Heart right ventricle (tissue), 16 donors: ENCODE results near the gene WNT3. TPM values are rescaled to one million over a fixed set of nuclear protein-coding genes. Genes with fewer than 3 reads are reported as not detected.

Experiments
- ATAC-seq, 8 donors: fragments of 200-7000 bp; cut with Tn5 transposase; one replicate each; pipeline ENCODE4 v1.9.1; 2020; ENCODE audit warnings: mild to moderate bottlenecking in 8 of 8, moderate library complexity in 8 of 8, moderate number of reproducible peaks in 1 of 8
- DNase-seq, 2 donors: peaks; one replicate each; pipeline ENCODE4 v3.0.0-alpha.2; 2020
- H3K27ac ChIP-seq, 10 donors: fragments of 200-600 bp; sonication (generic) in 2 of 10; one replicate each; pipeline versions ENCODE4 v1.5.0 to v1.8.0; 2020 to 2022; ENCODE audit warnings: mild to moderate bottlenecking in 3 of 10
- H3K27me3 ChIP-seq, 7 donors: fragments of 200-600 bp; one replicate each; pipeline ENCODE4 v1.8.0; 2021 to 2022; ENCODE audit warnings: mild to moderate bottlenecking in 2 of 7
- H3K36me3 ChIP-seq, 9 donors: fragments of 200-600 bp; sonication (generic) in 1 of 9; one replicate each; pipeline versions ENCODE4 v1.5.0 to v1.8.0; 2020 to 2022; ENCODE audit warnings: mild to moderate bottlenecking in 2 of 9
- H3K4me1 ChIP-seq, 9 donors: fragments of 200-600 bp; sonication (generic) in 1 of 9; one replicate each; pipeline versions ENCODE4 v1.5.0 to v1.8.0; 2020 to 2022; ENCODE audit warnings: mild to moderate bottlenecking in 4 of 9
- H3K4me3 ChIP-seq, 10 donors: fragments of 200-600 bp; sonication (generic) in 2 of 10; one replicate each; pipeline versions ENCODE4 v1.5.0 to v1.8.0; 2020 to 2022; ENCODE audit warnings: mild to moderate bottlenecking in 7 of 10, moderate library complexity in 2 of 10
- H3K9me3 ChIP-seq, 11 donors: fragments of 200-600 bp in 10 of 11; sonication (generic) in 2 of 11; one replicate each; pipeline versions ENCODE4 v1.5.0 to v1.8.0; 2013 to 2022; ENCODE audit warnings: mild to moderate bottlenecking in 2 of 11, control low read depth in 1 of 11, moderate library complexity in 1 of 11
- WGBS, 2 donors: extraction: QIAGEN DNeasy Blood & Tissue Kit; methylation state at CpG; one replicate each; pipeline ENCODE4 v1.1.7; 2013; ENCODE audit warnings: inconsistent platforms in 1 of 2; 5-methylcytosine and 5-hydroxymethylcytosine counted together
- intact Hi-C, 10 donors: fragments of 100-400 bp; cut with DNase I; formaldehyde crosslinking; loops; one replicate each; pipeline versions ENCODE4 v1.11.1 to v1.14.2; 2022
- polyA plus RNA-seq, 2 donors: library from polyadenylated mRNA; stranded (reverse); fragments of 200-250 nt; gene quantifications; one replicate each; pipeline ENCODE4 v1.2.3, GENCODE V29; 2013
- total RNA-seq, 10 donors: library from RNA; stranded (reverse); fragmentation: NEBNext Ultra II Directional in 3 of 10; extraction: Animal tissue kit (Norgen Biotek cat#: 25700) in 3 of 10; gene quantifications; one replicate each; pipeline versions ENCODE4 v1.2.1 to v1.2.4, GENCODE V29; 2021 to 2023
- TF ChIP-seq, protein P1 (sequence below), 9 donors: fragments of 200-600 bp; sonication (generic) in 2 of 9; IDR thresholded peaks; one replicate each; pipeline versions ENCODE4 v1.5.0 to v1.8.0; 2021 to 2022; ENCODE audit warnings: antibody characterized with exemption in 9 of 9, mild to moderate bottlenecking in 5 of 9, moderate library complexity in 1 of 9
- donor health status: Arrhythmogenic right ventricular cardiomyopathy.
- donor health status: ischemic (EF 13 %, LVEDD 7.1; RV severe dilation, severe dysfunction).
- donor health status: healthy with polysubstance abuse.
- donor health status: DM: no; HTN: yes; CAD: no.
- donor health status: DM: no; HTN: no; CAD: no.
- donor health status: ischemic (EF 25% LVEDD 6.9; RV normal size, moderate dysfunction).
- donor health status: ischemic (EF 25% LVEDD 5.7; RV mildly dilated, moderate dysfunction).
- donor health status: healthy.
- donor health status: DM: yes; HTN: yes; CAD: no.
- donor health status: Ischemic cardiomyopathy.
- donor health status: ischemic (EF 35%, LVEDD 5.7; RV mildly dilated, moderate dysfunction).
- donor health status: nonischemic (EF 11% LVEDD 7.7; RV severe dilation, severe dysfunction).
- donor health status: DM: yes; HTN: yes; CAD: no.
- donor health status: PGD.
- donor health status: ischemic (EF 29% LVEDD 5.4; RV normal size, mild dysfunction).
- donor health status: nonischemic (EF 23%, LVEDD 6.1; RV moderate dilation, normal function).

WNT3 gene
- total and polyA plus RNA-seq, 12 donors = 0.66 to 3.7 (median 1.2) TPM

DNA sequence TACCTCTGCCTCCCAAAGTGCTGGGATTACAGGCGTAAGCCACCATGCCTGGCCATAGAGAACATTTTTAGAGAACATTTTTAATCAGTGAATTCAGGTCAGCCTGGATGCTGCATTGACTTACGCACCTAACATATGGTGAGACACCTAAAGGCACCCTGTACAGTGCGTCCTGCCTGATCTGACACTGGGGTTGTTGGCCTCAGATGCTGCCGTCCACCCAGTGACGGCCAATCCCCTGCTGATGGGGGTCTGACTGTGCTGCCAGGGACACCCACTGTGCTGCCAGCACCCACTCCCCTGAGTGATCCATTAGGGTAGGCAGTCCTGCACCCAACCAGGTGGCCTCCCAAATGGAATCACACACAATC, 38.5 kb downstream of the WNT3 start:
- DNase-seq = no peak
- H3K36me3 ChIP-seq = no peaks in the 10 kb centered on the region
- peaks cover 0 to 11% (median 0%) of the 10 kb centered on the region in 7 donors for H3K27me3 ChIP-seq
- no peaks in the 10 kb centered on the region for H3K4me1 ChIP-seq
- no peaks in the 10 kb centered on the region for H3K9me3 ChIP-seq
- no peak overlapping the region for H3K27ac ChIP-seq
- intact Hi-C loops = loop anchor here in 1 of 10 donors (10.0 kb wide), 1 partner anchor 55 kb away; no protein-coding TSS in a partner anchor
- no peak overlapping the region for H3K4me3 ChIP-seq
- no peak for ATAC-seq
- WGBS, 2 donors = 91 to 98% methylated on average over 5 of the region's 5 CpGs
- TF ChIP-seq, protein P1, sequence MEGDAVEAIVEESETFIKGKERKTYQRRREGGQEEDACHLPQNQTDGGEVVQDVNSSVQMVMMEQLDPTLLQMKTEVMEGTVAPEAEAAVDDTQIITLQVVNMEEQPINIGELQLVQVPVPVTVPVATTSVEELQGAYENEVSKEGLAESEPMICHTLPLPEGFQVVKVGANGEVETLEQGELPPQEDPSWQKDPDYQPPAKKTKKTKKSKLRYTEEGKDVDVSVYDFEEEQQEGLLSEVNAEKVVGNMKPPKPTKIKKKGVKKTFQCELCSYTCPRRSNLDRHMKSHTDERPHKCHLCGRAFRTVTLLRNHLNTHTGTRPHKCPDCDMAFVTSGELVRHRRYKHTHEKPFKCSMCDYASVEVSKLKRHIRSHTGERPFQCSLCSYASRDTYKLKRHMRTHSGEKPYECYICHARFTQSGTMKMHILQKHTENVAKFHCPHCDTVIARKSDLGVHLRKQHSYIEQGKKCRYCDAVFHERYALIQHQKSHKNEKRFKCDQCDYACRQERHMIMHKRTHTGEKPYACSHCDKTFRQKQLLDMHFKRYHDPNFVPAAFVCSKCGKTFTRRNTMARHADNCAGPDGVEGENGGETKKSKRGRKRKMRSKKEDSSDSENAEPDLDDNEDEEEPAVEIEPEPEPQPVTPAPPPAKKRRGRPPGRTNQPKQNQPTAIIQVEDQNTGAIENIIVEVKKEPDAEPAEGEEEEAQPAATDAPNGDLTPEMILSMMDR (IDR thresholded peaks at IDR 0.05) = no peak

DNA sequence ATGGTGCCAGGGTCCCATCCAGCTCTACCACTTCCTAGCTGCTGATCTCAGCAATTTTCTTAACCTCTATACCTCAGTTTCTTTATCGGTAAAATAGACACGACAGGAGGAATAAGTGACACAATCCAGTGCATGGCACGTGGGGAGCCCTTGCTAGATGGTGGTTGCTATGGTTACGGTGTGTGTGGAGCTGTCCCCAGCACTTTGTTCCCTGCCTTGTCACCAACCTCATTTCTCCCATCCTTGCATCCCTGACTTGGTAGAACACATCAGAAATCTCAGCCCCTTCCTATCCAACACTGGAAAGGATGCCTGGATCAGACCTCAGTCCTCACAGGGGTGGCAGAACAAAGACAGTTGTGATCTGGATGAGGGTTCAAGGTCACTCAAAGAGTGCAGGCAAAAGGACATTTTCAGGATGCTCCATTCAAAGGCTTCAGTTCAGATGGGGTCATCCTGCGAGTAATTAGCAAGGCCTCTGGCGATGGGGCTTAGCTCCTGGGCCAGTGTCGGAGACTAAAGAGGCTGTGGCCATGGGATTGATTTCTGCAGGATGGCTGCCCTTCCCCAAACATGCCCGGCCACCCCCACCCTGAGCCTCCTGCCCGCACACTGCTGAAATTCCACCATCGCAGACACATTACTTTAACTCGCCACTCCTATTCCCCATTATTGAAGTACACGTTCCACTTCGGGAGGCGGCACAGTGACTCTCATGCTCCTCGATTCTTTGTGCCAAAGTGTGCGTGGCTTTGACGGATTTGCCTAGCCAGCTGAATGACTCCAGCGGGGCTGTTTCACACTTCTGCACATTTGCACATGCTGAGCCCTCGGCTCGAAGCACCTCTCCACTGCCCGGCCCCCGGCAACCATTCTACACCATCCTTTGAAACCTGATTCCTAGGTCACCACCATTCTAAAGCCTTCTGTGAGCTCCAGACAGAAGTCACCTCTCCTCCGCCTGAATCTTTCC, 40.3 kb downstream of the WNT3 start:
- Histone ChIP-seq H3K9me3 (no peaks in the 10 kb centered on the region), H3K27ac (no peak overlapping the region), H3K27me3 (peaks cover 0 to 19% (median 0%) of the 10 kb centered on the region in 7 donors), H3K36me3 (no peaks in the 10 kb centered on the region), H3K4me1 (no peaks in the 10 kb centered on the region), H3K4me3 (no peak overlapping the region)
- intact Hi-C loops = loop anchor here in 1 of 10 donors (5.0 kb wide), 1 partner anchor 34 kb away; no protein-coding TSS in a partner anchor
- 60 to 63% methylated on average over 23 of the region's 23 CpGs for WGBS, 2 donors
- TF ChIP-seq, protein P1 (IDR thresholded peaks at IDR 0.05) = no peak
- no peak for ATAC-seq
- no peak for DNase-seq

DNA sequence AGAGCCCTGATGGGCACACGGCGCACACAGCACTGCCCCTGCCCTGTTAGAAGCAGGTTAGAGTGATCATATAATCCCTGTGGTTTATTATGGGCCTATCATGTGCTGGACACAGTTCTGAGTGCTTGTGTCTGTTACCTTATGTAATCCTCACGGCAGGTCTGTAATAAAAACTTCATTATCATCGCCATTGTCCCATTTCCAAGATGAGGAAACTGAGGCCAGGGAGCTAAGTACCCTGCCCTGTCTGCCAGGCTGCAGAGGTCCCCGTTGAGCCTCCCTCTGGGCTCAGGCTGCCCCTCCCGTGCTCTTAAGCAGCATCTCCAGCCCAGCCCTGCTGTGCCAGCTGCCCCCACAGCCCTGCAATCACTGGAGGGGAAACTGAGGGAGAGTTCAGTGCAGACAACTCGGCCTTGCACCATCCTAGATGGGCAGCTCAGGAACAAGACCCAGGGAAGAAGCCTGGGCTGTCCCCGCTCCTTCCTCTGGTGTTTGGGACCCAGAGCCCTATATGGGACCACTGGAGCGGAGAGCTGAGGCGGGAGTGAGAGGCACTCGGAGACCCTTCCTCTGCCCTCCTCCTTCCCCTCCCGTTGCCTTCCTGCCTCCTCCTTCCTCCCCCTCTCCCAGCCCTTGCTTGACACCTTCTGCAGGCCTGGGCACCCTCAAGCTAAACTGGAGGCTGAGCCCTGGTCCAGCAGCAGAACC, 42.0 kb downstream of the WNT3 start:
- no peaks in the 10 kb centered on the region for H3K36me3 ChIP-seq
- H3K27ac ChIP-seq = no peak overlapping the region
- H3K9me3 ChIP-seq = no peaks in the 10 kb centered on the region
- peaks cover 0 to 10% (median 7%) of the 10 kb centered on the region in 9 donors for H3K4me1 ChIP-seq
- H3K27me3 ChIP-seq = peaks cover 0 to 33% (median 0%) of the 10 kb centered on the region in 7 donors
- DNase-seq = no peak
- intact Hi-C loops = loop anchor here in 1 of 10 donors (5.0 kb wide), 1 partner anchor 36 kb away; no protein-coding TSS in a partner anchor
- TF ChIP-seq, protein P1 (IDR thresholded peaks at IDR 0.05) = no peak
- no peak for ATAC-seq
- H3K4me3 ChIP-seq = no peak overlapping the region
- WGBS, 2 donors = 83 to 88% methylated on average over 12 of the region's 12 CpGs

DNA sequence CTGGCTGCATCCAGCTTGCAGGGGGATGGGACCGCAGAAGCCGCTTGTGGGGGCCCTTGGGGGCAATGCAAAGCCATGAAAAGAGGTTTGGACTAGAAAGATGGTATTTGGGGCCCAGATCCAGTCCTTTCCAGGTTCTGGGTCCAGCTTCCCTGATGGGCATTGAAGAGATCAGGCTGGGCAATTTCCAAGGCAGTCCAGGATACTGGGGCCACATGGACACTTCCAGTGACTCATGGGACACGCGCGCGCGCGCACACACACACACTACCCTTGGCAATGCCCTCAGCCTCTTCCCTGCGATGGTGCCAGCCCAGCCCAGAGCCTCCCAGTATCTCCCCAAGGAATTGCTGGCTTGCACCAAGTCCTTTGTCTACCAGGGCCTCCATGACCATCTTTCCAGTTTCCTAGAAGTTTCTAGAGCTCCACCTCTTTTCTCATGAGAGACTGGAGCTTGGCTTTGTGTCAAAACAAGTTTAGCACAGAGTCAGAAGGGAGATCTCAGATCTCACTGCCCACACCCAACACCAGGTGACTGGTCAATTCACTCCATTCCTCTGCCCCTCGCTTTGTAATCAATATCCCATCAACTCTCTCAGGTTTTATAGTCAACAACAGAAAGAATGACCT, 44.3 kb downstream of the WNT3 start:
- H3K27me3 ChIP-seq = peaks cover 0 to 53% (median 4%) of the 10 kb centered on the region in 7 donors
- intact Hi-C loops = no loop called here
- no peak for DNase-seq

More for the DNA sequence above, 44.3 kb downstream of the WNT3 start:
- H3K9me3 ChIP-seq = no peaks in the 10 kb centered on the region
- H3K36me3 ChIP-seq = no peaks in the 10 kb centered on the region
- no peak overlapping the region for H3K27ac ChIP-seq
- no peak for ATAC-seq
- H3K4me3 ChIP-seq = no peak overlapping the region
- TF ChIP-seq, protein P1 (IDR thresholded peaks at IDR 0.05) = no peak
- H3K4me1 ChIP-seq = peaks cover 0 to 23% (median 10%) of the 10 kb centered on the region in 9 donors
- 91 to 93% methylated on average over 10 of the region's 10 CpGs for WGBS, 2 donors
